BE2C (cell line): ENCODE data around the gene ATP6V0A1.

Experiments
- DNase-seq: peaks from one replicate; pipeline ENCODE4 v3.0.0-alpha.2; 2020
- H3K27me3 ChIP-seq: fragments of 250-450 bp; sonication (Bioruptor Pico); 2 replicates; pipeline ENCODE4 v1.5.1; 2020; ENCODE audit warnings: mild to moderate bottlenecking
- H3K36me3 ChIP-seq: fragments of 250-450 bp; sonication (Bioruptor Pico); 2 replicates; pipeline ENCODE4 v1.5.1; 2020; ENCODE audit warnings: mild to moderate bottlenecking
- H3K4me1 ChIP-seq: fragments of 250-450 bp; sonication (Bioruptor Pico); 2 replicates; pipeline ENCODE4 v1.5.1; 2020
- H3K4me3 ChIP-seq: 2 replicates; pipeline ENCODE4 v1.5.1; 2011; ENCODE audit warnings: low read depth, low read length
- H3K9me3 ChIP-seq: fragments of 250-450 bp; sonication (Bioruptor Pico); 2 replicates; pipeline ENCODE4 v1.5.1; 2020
- TF ChIP-seq, protein P1 (sequence below): IDR thresholded peaks from 2 replicates; pipeline ENCODE4 v1.5.1; 2012; ENCODE audit warnings: mild to moderate bottlenecking, low read depth, low read length

ATP6V0A1 gene

DNA sequence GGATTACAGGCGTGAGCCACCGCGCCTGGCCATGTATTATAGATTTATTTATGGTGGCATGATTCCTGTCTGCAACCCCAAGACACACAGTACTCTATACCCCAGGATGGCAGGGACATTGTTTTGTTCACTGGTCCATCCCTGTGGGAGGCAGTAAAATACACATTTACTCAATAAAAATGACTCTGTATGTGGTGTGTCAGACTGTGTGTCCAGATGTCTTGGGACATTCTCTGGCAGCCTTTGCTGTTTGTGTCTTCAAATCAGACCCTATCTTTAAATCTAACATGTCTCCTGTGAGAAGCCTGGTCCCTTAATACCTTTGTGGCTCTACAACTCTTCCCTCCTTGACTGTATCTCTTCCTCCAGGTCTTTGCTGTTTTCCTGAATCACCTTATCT lies 101.6 kb downstream of the ATP6V0A1 start:
- Histone ChIP-seq H3K27me3 (no peaks in the 10 kb centered on the region), H3K4me3 (no peak overlapping the region), H3K36me3 (peaks cover 14% of the 10 kb centered on the region), H3K4me1 (no peaks in the 10 kb centered on the region; the same call in 1 of the 2 replicates), H3K9me3 (no peaks in the 10 kb centered on the region)
- no peak for DNase-seq
- TF ChIP-seq, protein P1, sequence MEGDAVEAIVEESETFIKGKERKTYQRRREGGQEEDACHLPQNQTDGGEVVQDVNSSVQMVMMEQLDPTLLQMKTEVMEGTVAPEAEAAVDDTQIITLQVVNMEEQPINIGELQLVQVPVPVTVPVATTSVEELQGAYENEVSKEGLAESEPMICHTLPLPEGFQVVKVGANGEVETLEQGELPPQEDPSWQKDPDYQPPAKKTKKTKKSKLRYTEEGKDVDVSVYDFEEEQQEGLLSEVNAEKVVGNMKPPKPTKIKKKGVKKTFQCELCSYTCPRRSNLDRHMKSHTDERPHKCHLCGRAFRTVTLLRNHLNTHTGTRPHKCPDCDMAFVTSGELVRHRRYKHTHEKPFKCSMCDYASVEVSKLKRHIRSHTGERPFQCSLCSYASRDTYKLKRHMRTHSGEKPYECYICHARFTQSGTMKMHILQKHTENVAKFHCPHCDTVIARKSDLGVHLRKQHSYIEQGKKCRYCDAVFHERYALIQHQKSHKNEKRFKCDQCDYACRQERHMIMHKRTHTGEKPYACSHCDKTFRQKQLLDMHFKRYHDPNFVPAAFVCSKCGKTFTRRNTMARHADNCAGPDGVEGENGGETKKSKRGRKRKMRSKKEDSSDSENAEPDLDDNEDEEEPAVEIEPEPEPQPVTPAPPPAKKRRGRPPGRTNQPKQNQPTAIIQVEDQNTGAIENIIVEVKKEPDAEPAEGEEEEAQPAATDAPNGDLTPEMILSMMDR, result no peak

DNA sequence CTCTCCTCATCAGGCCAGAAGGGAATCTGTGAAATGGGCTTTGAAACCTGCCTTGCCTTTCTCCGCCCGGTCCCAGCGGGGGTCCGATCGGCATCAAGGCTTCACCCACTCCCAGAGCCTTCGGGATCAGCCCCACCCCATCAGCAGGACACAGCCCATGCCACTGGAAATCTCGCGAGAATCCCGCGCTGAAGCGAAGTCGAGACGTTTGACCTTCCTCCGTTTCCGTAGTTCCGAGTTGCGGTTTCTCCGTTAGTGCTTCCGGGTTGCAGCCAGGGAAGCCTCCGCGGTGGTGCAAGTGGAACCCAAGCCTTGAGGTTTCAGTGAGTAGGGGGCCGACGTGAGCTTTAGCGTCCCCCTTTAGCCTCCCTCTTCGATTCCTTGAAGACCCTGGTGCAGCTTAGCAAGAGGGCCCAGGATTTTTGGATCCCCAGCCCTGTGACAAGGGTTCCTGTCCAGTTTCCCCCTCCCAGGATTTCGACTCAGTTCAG lies 103.3 kb downstream of the ATP6V0A1 start, which contains the start of gene COASY:
Gene COASY, plus strand, starts transcription at position 252 of the 491 bp plus-strand sequence. CDS start 475 bp downstream, outside the sequence.
- Histone ChIP-seq H3K36me3 (peaks cover 24% of the 10 kb centered on the region), H3K4me3 (peak within 1 kb of the TSS; percentile 79), H3K4me1 (no peaks in the 10 kb centered on the region; the same call in none of the 2 replicates), H3K9me3 (no peaks in the 10 kb centered on the region), H3K27me3 (no peaks in the 10 kb centered on the region)
- peak; percentile 98 for DNase-seq
- TF ChIP-seq, protein P1, result no peak

DNA sequence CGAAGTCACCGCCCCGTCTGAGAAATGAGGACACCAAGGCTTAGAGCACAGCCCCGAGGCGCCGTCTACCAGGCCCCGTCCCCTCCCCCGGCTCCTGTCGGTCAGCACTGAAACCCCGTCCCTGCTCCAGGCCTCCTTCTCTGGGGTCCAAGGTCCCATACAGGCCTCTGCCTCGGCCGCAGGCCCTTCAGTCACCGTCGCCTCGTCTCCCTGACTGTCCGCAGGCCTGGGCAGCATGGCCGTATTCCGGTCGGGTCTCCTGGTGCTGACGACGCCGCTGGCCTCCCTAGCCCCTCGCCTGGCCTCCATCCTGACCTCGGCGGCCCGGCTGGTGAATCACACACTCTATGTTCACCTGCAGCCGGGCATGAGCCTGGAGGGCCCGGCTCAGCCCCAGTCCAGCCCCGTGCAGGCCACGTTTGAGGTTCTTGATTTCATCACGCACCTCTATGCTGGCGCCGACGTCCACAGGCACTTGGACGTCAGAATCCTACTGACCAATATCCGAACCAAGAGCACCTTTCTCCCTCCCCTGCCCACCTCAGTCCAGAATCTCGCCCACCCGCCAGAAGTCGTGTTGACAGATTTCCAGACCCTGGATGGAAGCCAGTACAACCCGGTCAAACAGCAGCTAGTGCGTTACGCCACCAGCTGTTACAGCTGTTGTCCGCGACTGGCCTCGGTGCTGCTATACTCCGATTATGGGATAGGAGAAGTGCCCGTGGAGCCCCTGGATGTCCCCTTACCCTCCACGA lies 103.9 kb downstream of the ATP6V0A1 start:
- no peaks in the 10 kb centered on the region; the same call in none of the 2 replicates for H3K4me1 ChIP-seq
- H3K36me3 ChIP-seq, result peaks cover 24% of the 10 kb centered on the region
- peak overlapping the region; percentile 79 for H3K4me3 ChIP-seq
- DNase-seq, result peak; percentile 35
- no peaks in the 10 kb centered on the region for H3K27me3 ChIP-seq
- H3K9me3 ChIP-seq, result no peaks in the 10 kb centered on the region
- TF ChIP-seq, protein P1, result no peak

DNA sequence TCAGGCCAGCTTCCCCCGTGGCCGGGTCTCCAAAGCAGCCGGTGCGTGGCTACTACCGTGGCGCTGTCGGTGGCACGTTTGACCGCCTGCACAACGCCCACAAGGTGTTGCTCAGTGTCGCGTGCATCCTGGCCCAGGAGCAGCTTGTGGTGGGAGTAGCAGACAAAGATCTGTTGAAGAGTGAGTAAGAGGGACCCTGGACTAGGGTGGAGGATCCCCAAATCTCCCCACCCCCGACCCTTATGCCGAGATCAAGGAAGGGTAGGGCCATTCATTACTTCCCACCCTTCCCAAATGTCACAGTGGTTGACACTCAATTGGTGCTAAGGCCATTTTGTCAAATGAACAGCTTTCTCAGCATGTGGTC lies 104.4 kb downstream of the ATP6V0A1 start:
- no peak for DNase-seq
- Histone ChIP-seq H3K9me3 (no peaks in the 10 kb centered on the region), H3K4me1 (no peaks in the 10 kb centered on the region; the same call in none of the 2 replicates), H3K4me3 (peak overlapping the region; percentile 79), H3K27me3 (no peaks in the 10 kb centered on the region), H3K36me3 (peaks cover 24% of the 10 kb centered on the region)
- TF ChIP-seq, protein P1, result no peak

DNA sequence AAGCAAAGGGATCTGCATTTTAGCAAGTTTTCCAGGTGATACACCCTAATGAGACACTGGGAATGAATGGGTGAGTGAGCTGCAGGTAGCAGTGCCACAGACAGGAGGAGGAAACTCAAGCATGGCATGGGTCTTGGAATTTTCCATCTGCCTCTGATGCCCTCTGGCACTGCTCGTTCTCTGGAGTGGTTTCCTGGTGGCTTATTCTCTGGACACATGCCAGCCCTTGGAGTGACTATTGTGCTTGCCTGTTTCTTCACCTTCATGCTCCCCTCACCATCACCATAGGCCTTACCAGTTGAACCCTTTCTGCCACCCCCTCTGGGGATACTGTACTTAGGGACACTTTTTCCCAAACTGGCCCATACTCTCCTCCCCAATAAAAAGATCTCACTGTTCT lies 104.9 kb downstream of the ATP6V0A1 start:
- TF ChIP-seq, protein P1, result no peak
- Histone ChIP-seq H3K4me3 (peak overlapping the region; percentile 79), H3K4me1 (no peaks in the 10 kb centered on the region; the same call in none of the 2 replicates), H3K9me3 (no peaks in the 10 kb centered on the region), H3K27me3 (no peaks in the 10 kb centered on the region), H3K36me3 (peaks cover 26% of the 10 kb centered on the region)
- DNase-seq, result peak; percentile 47

DNA sequence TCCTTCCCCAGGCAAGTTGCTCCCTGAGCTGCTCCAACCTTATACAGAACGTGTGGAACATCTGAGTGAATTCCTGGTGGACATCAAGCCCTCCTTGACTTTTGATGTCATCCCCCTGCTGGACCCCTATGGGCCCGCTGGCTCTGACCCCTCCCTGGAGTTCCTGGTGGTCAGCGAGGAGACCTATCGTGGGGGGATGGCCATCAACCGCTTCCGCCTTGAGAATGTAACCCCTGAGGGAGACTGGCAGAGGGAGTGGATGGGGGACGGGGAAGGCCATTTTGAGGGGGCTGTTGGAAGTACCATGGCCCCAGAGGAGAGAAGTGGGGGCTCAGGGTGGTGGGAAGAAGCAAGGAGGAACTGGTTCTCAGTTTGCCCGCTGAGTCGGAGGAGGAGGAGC lies 105.3 kb downstream of the ATP6V0A1 start:
- TF ChIP-seq, protein P1, result no peak
- H3K4me3 ChIP-seq, result peak overlapping the region; percentile 79; the same call in 1 of the 2 replicates
- no peaks in the 10 kb centered on the region; the same call in none of the 2 replicates for H3K4me1 ChIP-seq
- H3K27me3 ChIP-seq, result no peaks in the 10 kb centered on the region
- no peak for DNase-seq
- peaks cover 30% of the 10 kb centered on the region for H3K36me3 ChIP-seq
- H3K9me3 ChIP-seq, result no peaks in the 10 kb centered on the region
